B cell (primary cell): Measurements from ENCODE around the gene SAMD4A. TPM values are rescaled to one million over a fixed set of nuclear protein-coding genes. Genes with fewer than 3 reads are reported as not detected.

Experiments used
- ATAC-seq: fragments of 200-7000 bp; cut with Tn5 transposase; one replicate; pipeline ENCODE4 v1.10.0; 2021; ENCODE audit warnings: low read depth, mild to moderate bottlenecking, moderate number of reproducible peaks, moderate library complexity
- CTCF ChIA-PET: fragments of 350-600 bp; sonication (Branson Sonifier 250); formaldehyde crosslinking; loops from one replicate; lab custom pipeline; 2021; ENCODE audit warnings: antibody characterized with exemption, inconsistent platforms; lab: Charles Lee
- POLR2A ChIA-PET: fragments of 350-600 bp; sonication (Branson Sonifier 250); formaldehyde crosslinking; loops from one replicate; lab custom pipeline; 2021; ENCODE audit warnings: antibody characterized with exemption; lab: Charles Lee
- DNase-seq: peaks from one replicate; pipeline ENCODE4 v3.0.0; 2013
- H2AFZ ChIP-seq: 2 replicates; pipeline ENCODE4 v1.6.1; 2012; ENCODE audit warnings: mild to moderate bottlenecking, low read depth, low read length; ENCODE audit not compliant: insufficient read depth, poor library complexity, severe bottlenecking
- H3K27ac ChIP-seq, 2 donors: 1 replicate in 1 of 2; 2 replicates in 1 of 2; pipeline ENCODE4 v1.5.1; 2012 to 2013; ENCODE audit warnings: low read length in 2 of 2, mild to moderate bottlenecking in 2 of 2, moderate library complexity in 1 of 2
- H3K27me3 ChIP-seq, 4 experiments: fragments of 200-600 bp in 1 of 4; sonication (generic) in 1 of 4; replicated peaks in 1 of 4; 1 replicate in 2 of 4; 2 replicates in 2 of 4; pipeline versions ENCODE4 v1.6.1 to v1.7.0; 2013 to 2016; ENCODE audit warnings: low read length in 3 of 4, mild to moderate bottlenecking in 2 of 4, mixed read lengths in 1 of 4, moderate library complexity in 1 of 4; ENCODE audit not compliant: insufficient read depth in 4 of 4, control insufficient read depth in 3 of 4; ENCODE audit errors: control extremely low read depth in 1 of 4
- H3K36me3 ChIP-seq, 2 experiments: replicated peaks in 1 of 2; 1 replicate in 1 of 2; 2 replicates in 1 of 2; pipeline versions ENCODE4 v1.6.1 to v1.7.1; 2013; ENCODE audit warnings: low read length in 1 of 2; ENCODE audit not compliant: insufficient read depth in 2 of 2, control insufficient read depth in 1 of 2; ENCODE audit errors: control extremely low read depth in 1 of 2, extremely low read depth in 1 of 2
- H3K4me1 ChIP-seq, 2 donors: fragments of 200-600 bp in 1 of 2; sonication (generic) in 1 of 2; 1 replicate in 1 of 2; 2 replicates in 1 of 2; pipeline versions ENCODE4 v1.5.1 to v1.6.1; 2013 to 2017; ENCODE audit warnings: low read length in 2 of 2; ENCODE audit not compliant: control insufficient read depth in 2 of 2, insufficient read depth in 2 of 2
- H3K4me2 ChIP-seq: replicated peaks from 2 replicates; pipeline ENCODE3; 2012; ENCODE audit warnings: mild to moderate bottlenecking, low read depth, low read length; ENCODE audit not compliant: poor library complexity, severe bottlenecking
- H3K4me3 ChIP-seq, 5 experiments: fragments of 200-600 bp in 1 of 5; sonication (generic) in 1 of 5; 1 replicate in 3 of 5; 2 replicates in 2 of 5; pipeline versions ENCODE4 v1.5.1 to v1.7.0; 2011 to 2016; ENCODE audit warnings: low read length in 4 of 5, mild to moderate bottlenecking in 4 of 5, low read depth in 2 of 5, control low read depth in 1 of 5, moderate library complexity in 1 of 5; ENCODE audit not compliant: insufficient read depth in 1 of 5; ENCODE audit errors: control extremely low read depth in 1 of 5, extremely low read depth in 1 of 5
- H3K79me2 ChIP-seq: fragments of 200-600 bp; sonication (generic); one replicate; pipeline ENCODE4 v1.6.0; 2016; ENCODE audit warnings: low read length; ENCODE audit not compliant: control insufficient read depth, insufficient read depth
- H3K9ac ChIP-seq: fragments of 200-600 bp; sonication (generic); 2 replicates; pipeline ENCODE4 v1.6.1; 2017; ENCODE audit warnings: mild to moderate bottlenecking, low read length, moderate library complexity
- H3K9me3 ChIP-seq, 3 donors: one replicate each; pipeline versions ENCODE4 v1.6.1 to v1.7.1; 2013; ENCODE audit warnings: low read length in 2 of 3; ENCODE audit not compliant: control insufficient read depth in 2 of 3, insufficient read depth in 1 of 3; ENCODE audit errors: control extremely low read depth in 1 of 3
- H4K20me1 ChIP-seq: 2 replicates; pipeline ENCODE4 v1.6.0; 2012; ENCODE audit warnings: mild to moderate bottlenecking, low read length; ENCODE audit not compliant: insufficient read depth, control insufficient read depth, poor library complexity, severe bottlenecking
- H3K27ac Mint-ChIP-seq: one replicate; pipeline ENCODE4 v1.8.0; 2021; ENCODE audit warnings: mixed read lengths
- H3K27me3 Mint-ChIP-seq: one replicate; pipeline ENCODE4 v1.8.0; 2021; ENCODE audit warnings: mixed read lengths
- H3K4me1 Mint-ChIP-seq: one replicate; pipeline ENCODE4 v1.8.0; 2021; ENCODE audit warnings: mixed read lengths
- H3K4me3 Mint-ChIP-seq: one replicate; pipeline ENCODE4 v1.8.0; 2021; ENCODE audit warnings: mixed read lengths
- H3K9me3 Mint-ChIP-seq: one replicate; pipeline ENCODE4 v1.8.0; 2022; ENCODE audit warnings: mixed read lengths; ENCODE audit not compliant: insufficient read depth
- EZH2 ChIP-seq: IDR thresholded peaks from 2 replicates; pipeline ENCODE4 v1.6.1; 2012; ENCODE audit warnings: borderline replicate concordance, low read depth, mild to moderate bottlenecking, moderate library complexity, low read length; ENCODE audit not compliant: insufficient read depth, poor library complexity, severe bottlenecking
- WGBS: methylation state at CpG from one replicate; pipeline ENCODE4 v1.1.5; 2013; ENCODE audit warnings: missing lambda C conversion rate; ENCODE audit not compliant: insufficient coverage; 5-methylcytosine and 5-hydroxymethylcytosine counted together
- intact Hi-C: fragments of 100-400 bp; cut with micrococcal nuclease; formaldehyde crosslinking; loops from one replicate; pipeline ENCODE4 v1.10.0; 2022
- polyA plus RNA-seq: library from polyadenylated mRNA; depleted of rRNA; stranded (reverse); fragments of >200 nt; gene quantifications from 2 replicates; pipeline ENCODE4 v1.2.3, GENCODE V29; 2012
- total RNA-seq, 2 donors: library from RNA; stranded (reverse); fragments of 120-200 nt in 1 of 2; gene quantifications; 1 replicate in 1 of 2; 2 replicates in 1 of 2; pipeline versions ENCODE4 v1.2.3 to v1.2.4, GENCODE V29; 2013 to 2022
- TF ChIP-seq, protein P1 (sequence below): fragments of 200-600 bp; IDR thresholded peaks from one replicate; pipeline ENCODE4 v1.8.0; 2022; ENCODE audit warnings: antibody characterized with exemption, mild to moderate bottlenecking

Gene SAMD4A
- total and polyA plus RNA-seq, 2 donors (not counting 1 experiment from before 2014, with no cell fraction given): 5.7 to 13.7 TPM

DNA sequence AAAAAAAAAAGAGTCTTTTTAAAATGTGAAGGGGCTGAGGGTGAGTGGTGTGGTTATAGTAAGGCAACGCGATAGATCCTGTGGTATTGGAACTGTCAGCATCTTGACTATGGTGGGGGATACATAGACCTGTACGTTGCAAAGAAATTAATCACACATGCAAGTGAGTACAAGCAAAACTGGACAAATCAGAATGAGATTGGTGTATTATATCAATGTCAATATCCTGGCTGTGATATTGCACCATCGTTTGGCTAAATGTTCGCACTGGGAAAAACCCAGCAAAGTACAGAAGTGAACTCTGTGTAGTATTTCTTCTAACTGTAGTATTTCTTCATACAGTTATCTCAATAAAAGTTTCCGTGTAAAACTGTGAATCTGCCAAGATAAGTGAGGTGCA, 267.8 kb downstream of the SAMD4A start:
- peaks cover 0 to 9% (median 0%) of the 10 kb centered on the region in 3 donors for H3K9me3 ChIP-seq
- H3K27ac ChIP-seq: no peak overlapping the region
- intact Hi-C loops: no loop called here
- H3K9ac ChIP-seq: no peak overlapping the region
- H4K20me1 ChIP-seq: no peaks in the 10 kb centered on the region
- Mint-ChIP-seq H3K4me1 (no peaks in the 10 kb centered on the region), H3K27me3 (peaks cover 7% of the 10 kb centered on the region), H3K4me3 (no peak overlapping the region), H3K27ac (no peak overlapping the region), H3K9me3 (peaks cover 6% of the 10 kb centered on the region)
- ChIA-PET CTCF (no interaction called here), POLR2A (no interaction called here)
- no peaks in the 10 kb centered on the region for H3K4me1 ChIP-seq
- no peak overlapping the region for H3K4me2 ChIP-seq
- no peaks in the 10 kb centered on the region for H3K79me2 ChIP-seq
- H3K36me3 ChIP-seq: no peaks in the 10 kb centered on the region
- no peak for TF ChIP-seq EZH2
- TF ChIP-seq, protein P1, sequence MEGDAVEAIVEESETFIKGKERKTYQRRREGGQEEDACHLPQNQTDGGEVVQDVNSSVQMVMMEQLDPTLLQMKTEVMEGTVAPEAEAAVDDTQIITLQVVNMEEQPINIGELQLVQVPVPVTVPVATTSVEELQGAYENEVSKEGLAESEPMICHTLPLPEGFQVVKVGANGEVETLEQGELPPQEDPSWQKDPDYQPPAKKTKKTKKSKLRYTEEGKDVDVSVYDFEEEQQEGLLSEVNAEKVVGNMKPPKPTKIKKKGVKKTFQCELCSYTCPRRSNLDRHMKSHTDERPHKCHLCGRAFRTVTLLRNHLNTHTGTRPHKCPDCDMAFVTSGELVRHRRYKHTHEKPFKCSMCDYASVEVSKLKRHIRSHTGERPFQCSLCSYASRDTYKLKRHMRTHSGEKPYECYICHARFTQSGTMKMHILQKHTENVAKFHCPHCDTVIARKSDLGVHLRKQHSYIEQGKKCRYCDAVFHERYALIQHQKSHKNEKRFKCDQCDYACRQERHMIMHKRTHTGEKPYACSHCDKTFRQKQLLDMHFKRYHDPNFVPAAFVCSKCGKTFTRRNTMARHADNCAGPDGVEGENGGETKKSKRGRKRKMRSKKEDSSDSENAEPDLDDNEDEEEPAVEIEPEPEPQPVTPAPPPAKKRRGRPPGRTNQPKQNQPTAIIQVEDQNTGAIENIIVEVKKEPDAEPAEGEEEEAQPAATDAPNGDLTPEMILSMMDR: no peak
- H3K27me3 ChIP-seq: no peaks in the 10 kb centered on the region
- ATAC-seq: no peak
- no peak overlapping the region for H3K4me3 ChIP-seq
- no peak for DNase-seq
- 94% methylated on average over 2 of the region's 6 CpGs for WGBS
- H2AFZ ChIP-seq: no peak overlapping the region

DNA sequence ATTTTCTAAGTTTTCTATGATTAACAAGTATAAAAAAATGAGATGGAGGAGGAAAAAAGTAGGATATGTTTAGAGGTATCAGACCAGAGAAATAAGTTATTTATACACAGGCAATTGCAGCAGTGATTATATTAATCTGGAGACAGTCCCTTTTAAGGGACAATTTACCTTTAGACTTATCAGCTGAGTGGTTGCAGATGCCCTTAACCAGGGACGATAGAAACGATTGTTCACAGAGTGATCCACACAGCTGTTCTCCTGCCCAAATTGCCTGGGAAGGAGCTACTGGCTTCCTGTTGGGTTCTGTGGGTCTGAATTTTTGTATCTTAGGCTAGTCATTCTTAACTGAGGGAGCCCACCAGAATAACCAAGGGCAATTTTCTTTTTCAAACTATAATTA, 269.3 kb downstream of the SAMD4A start:
- intact Hi-C loops: no loop called here

More for the DNA sequence above, 269.3 kb downstream of the SAMD4A start:
- ChIA-PET CTCF (no interaction called here), POLR2A (no interaction called here)
- Mint-ChIP-seq H3K9me3 (no peaks in the 10 kb centered on the region), H3K4me3 (no peak overlapping the region), H3K4me1 (no peaks in the 10 kb centered on the region), H3K27ac (no peak overlapping the region), H3K27me3 (no peaks in the 10 kb centered on the region)
- Histone ChIP-seq H3K4me1 (no peaks in the 10 kb centered on the region), H3K4me2 (no peak overlapping the region), H3K9ac (no peak overlapping the region), H2AFZ (no peak overlapping the region), H3K27me3 (no peaks in the 10 kb centered on the region), H4K20me1 (no peaks in the 10 kb centered on the region), H3K27ac (no peak overlapping the region), H3K36me3 (peaks cover 0 to 4% of the 10 kb centered on the region in 2 experiments), H3K9me3 (peaks cover 0 to 9% (median 0%) of the 10 kb centered on the region in 3 donors), H3K4me3 (no peak overlapping the region), H3K79me2 (no peaks in the 10 kb centered on the region)
- TF ChIP-seq, protein P1: no peak
- no peak for TF ChIP-seq EZH2
- WGBS: 76% methylated on average over 2 of the region's 2 CpGs
- no peak for DNase-seq
- no peak for ATAC-seq
